ENCODE data around the gene RASSF6.
A peak's percentile ranks its signal among the peaks of the same experiment; 100 is the strongest.
"Not testable (repeated sequence)": the region's sequence is repeated elsewhere in the genome, so short reads cannot be mapped to it uniquely, and the experiment has no call there.

RASSF6 gene

DNA sequence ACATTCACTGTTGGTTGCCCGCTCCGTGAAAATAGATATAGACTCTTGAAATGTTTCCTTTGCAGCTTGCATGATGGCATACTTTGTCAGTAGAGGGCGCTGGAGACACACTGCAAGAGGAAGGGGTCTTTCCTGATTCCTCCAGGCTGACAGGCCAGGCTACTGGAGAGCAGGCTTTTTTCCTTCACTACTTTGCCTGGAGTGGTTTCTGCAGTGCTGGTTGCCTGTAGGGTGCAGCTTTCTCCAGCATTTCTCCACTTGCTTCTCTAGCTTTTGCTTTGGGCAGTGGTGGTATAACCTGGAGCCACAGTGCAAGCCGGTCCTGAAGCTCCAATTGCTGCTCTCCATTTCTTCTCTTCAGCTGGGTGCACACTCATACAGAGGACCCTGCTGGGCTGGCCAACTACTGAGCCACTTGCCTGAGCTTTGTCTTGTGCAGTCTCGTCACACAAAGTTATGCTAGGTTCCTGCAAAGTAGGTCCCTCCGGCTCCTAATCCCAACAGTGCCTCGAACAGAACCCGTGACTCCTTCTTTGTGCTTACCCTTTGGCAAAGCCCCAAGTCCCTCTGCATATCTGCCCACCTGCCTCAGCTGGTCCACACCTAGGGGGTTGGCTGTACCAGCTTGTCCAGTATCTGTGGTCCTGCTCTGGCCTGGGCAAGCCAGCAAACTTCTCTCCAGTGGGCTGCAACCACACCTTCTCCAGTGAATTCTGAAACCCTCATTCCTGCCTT lies 46.3 kb downstream of the RASSF6 start:
- H4K20me1 ChIP-seq (ENCODE audit: control insufficient read depth, insufficient read depth, low read depth, low read length), result no peaks in the 10 kb centered on the region
- peak overlapping the region; percentile 34 for H3K4me2 ChIP-seq (ENCODE audit: low read length)
- peak overlapping the region; percentile 70 for H3K27ac ChIP-seq (ENCODE audit: low read depth, low read length)
- H3K4me3 ChIP-seq (ENCODE audit: low read length), result no peak overlapping the region
- no peaks in the 10 kb centered on the region for H3K9me3 ChIP-seq (ENCODE audit: control insufficient read depth, insufficient read depth, low read length)
- peaks cover 58% of the 10 kb centered on the region for H3K36me3 ChIP-seq (ENCODE audit: control insufficient read depth, low read length)
- H3K9me2 ChIP-seq (replicated peaks; ENCODE audit: control insufficient read depth, low read length), result no peaks in the 10 kb centered on the region
- peaks cover 40% of the 10 kb centered on the region for H3F3A ChIP-seq (ENCODE audit: control insufficient read depth, insufficient read depth)
- H3K79me2 ChIP-seq (ENCODE audit: control insufficient read depth, low read length), result no peaks in the 10 kb centered on the region
- TF ChIP-seq, protein P1, sequence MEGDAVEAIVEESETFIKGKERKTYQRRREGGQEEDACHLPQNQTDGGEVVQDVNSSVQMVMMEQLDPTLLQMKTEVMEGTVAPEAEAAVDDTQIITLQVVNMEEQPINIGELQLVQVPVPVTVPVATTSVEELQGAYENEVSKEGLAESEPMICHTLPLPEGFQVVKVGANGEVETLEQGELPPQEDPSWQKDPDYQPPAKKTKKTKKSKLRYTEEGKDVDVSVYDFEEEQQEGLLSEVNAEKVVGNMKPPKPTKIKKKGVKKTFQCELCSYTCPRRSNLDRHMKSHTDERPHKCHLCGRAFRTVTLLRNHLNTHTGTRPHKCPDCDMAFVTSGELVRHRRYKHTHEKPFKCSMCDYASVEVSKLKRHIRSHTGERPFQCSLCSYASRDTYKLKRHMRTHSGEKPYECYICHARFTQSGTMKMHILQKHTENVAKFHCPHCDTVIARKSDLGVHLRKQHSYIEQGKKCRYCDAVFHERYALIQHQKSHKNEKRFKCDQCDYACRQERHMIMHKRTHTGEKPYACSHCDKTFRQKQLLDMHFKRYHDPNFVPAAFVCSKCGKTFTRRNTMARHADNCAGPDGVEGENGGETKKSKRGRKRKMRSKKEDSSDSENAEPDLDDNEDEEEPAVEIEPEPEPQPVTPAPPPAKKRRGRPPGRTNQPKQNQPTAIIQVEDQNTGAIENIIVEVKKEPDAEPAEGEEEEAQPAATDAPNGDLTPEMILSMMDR (IDR thresholded peaks at IDR 0.05; ENCODE audit: low read depth, low read length, poor library complexity, severe bottlenecking), result peak; percentile 96
- TF ChIP-seq EZH2phosphoT487 (IDR thresholded peaks at IDR 0.05; ENCODE audit: borderline replicate concordance, low read length), result no peak
- peaks cover 60% of the 10 kb centered on the region for H3K4me1 ChIP-seq (ENCODE audit: control insufficient read depth, low read length)
- H3K27me3 ChIP-seq (ENCODE audit: control insufficient read depth, low read length), result no peaks in the 10 kb centered on the region

DNA sequence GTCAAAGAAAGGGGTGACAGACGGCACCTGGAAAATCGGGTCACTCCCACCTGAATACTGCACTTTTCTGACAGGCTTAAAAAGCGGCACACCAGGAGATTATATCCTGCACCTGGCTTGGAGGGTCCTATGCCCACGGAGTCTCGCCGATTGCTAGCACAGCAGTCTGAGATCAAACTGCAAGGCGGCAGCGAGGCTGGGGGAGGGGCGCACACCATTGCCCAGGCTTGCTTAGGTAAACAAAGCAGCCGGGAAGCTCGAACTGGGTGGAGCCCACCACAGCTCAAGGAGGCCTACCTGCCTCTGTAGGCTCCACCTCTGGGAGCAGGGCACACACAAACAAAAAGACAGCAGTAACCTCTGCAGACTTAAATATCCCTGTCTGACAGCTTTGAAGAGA lies 69.4 kb downstream of the RASSF6 start:
- H3K9me3 ChIP-seq (ENCODE audit: control insufficient read depth, insufficient read depth, low read length), result not testable (repeated sequence)

DNA sequence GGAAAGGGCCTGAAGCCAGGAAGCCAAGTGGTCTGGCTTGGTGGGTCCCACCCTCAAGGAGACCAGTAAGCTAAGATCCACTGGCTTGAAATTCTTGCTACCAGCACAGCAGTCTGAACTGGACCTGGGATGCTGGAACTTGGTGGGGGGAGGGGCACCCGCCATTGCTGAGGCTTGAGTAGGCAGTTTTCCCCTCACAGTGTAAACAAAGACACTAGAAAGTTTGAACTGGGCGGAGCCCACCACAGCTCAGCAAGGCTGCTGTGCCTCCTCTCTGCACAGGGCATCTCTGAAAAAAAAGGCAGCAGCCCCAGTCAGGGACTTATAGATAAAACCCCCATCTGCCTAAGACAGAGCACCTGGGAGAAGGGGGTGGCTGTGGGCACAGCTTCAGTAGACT lies 75.6 kb downstream of the RASSF6 start:
- Histone ChIP-seq H4K20me1 (ENCODE audit: control insufficient read depth, insufficient read depth, low read depth, low read length) (no peaks in the 10 kb centered on the region), H3K9me3 (ENCODE audit: control insufficient read depth, insufficient read depth, low read length) (no peaks in the 10 kb centered on the region)

More for the DNA sequence above, 69.4 kb downstream of the RASSF6 start:
- not testable (repeated sequence) for H3K27ac ChIP-seq (ENCODE audit: low read depth, low read length); H3K36me3 ChIP-seq (ENCODE audit: control insufficient read depth, low read length); H3K4me3 ChIP-seq (ENCODE audit: low read length); H3K4me2 ChIP-seq (ENCODE audit: low read length); H3K79me2 ChIP-seq (ENCODE audit: control insufficient read depth, low read length); H4K20me1 ChIP-seq (ENCODE audit: control insufficient read depth, insufficient read depth, low read depth, low read length); H3K27me3 ChIP-seq (ENCODE audit: control insufficient read depth, low read length); H3K9me2 ChIP-seq (replicated peaks; ENCODE audit: control insufficient read depth, low read length); H3F3A ChIP-seq (ENCODE audit: control insufficient read depth, insufficient read depth); H3K4me1 ChIP-seq (ENCODE audit: control insufficient read depth, low read length)

DNA sequence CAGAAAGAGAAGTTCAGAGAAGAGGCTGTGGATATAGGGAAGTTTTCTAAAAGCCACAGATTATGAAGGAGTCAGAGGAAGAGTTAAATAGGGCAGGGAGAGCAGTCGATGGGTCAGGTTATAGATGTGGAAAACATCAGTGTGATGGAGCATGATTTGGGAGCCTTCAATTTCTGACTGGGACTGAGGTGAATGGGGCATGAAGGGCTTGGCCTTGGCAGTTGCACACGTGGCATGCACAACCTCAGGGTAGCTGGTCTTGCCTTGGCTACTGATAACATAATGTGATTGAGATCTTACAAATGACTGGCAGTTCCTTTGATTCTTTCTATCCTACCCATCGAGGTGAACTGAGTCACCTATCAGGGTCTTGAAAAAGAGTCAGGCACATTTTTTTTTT lies 79.0 kb downstream of the RASSF6 start:
- TF ChIP-seq, protein P1 (IDR thresholded peaks at IDR 0.05; ENCODE audit: low read depth, low read length, poor library complexity, severe bottlenecking), result no peak
- TF ChIP-seq EZH2phosphoT487 (IDR thresholded peaks at IDR 0.05; ENCODE audit: borderline replicate concordance, low read length), result no peak

More for the DNA sequence above, 75.6 kb downstream of the RASSF6 start:
- Histone ChIP-seq H3K4me1 (ENCODE audit: control insufficient read depth, low read length) (no peaks in the 10 kb centered on the region), H3K27me3 (ENCODE audit: control insufficient read depth, low read length) (no peaks in the 10 kb centered on the region), H3K4me2 (ENCODE audit: low read length) (no peak overlapping the region), H3K9me2 (replicated peaks; ENCODE audit: control insufficient read depth, low read length) (no peaks in the 10 kb centered on the region), H3K4me3 (ENCODE audit: low read length) (no peak overlapping the region), H3K27ac (ENCODE audit: low read depth, low read length) (no peak overlapping the region), H3F3A (ENCODE audit: control insufficient read depth, insufficient read depth) (no peaks in the 10 kb centered on the region), H3K79me2 (ENCODE audit: control insufficient read depth, low read length) (no peaks in the 10 kb centered on the region), H3K36me3 (ENCODE audit: control insufficient read depth, low read length) (no peaks in the 10 kb centered on the region)
- no peak for TF ChIP-seq EZH2phosphoT487 (IDR thresholded peaks at IDR 0.05; ENCODE audit: borderline replicate concordance, low read length)
- TF ChIP-seq, protein P1 (IDR thresholded peaks at IDR 0.05; ENCODE audit: low read depth, low read length, poor library complexity, severe bottlenecking), result no peak

More for the DNA sequence above, 79.0 kb downstream of the RASSF6 start:
- Histone ChIP-seq H3K36me3 (ENCODE audit: control insufficient read depth, low read length) (no peaks in the 10 kb centered on the region), H3F3A (ENCODE audit: control insufficient read depth, insufficient read depth) (no peaks in the 10 kb centered on the region), H3K79me2 (ENCODE audit: control insufficient read depth, low read length) (no peaks in the 10 kb centered on the region), H3K4me2 (ENCODE audit: low read length) (no peak overlapping the region), H3K9me2 (replicated peaks; ENCODE audit: control insufficient read depth, low read length) (no peaks in the 10 kb centered on the region), H3K4me3 (ENCODE audit: low read length) (no peak overlapping the region), H3K9me3 (ENCODE audit: control insufficient read depth, insufficient read depth, low read length) (no peaks in the 10 kb centered on the region), H4K20me1 (ENCODE audit: control insufficient read depth, insufficient read depth, low read depth, low read length) (no peaks in the 10 kb centered on the region), H3K4me1 (ENCODE audit: control insufficient read depth, low read length) (no peaks in the 10 kb centered on the region), H3K27me3 (ENCODE audit: control insufficient read depth, low read length) (no peaks in the 10 kb centered on the region), H3K27ac (ENCODE audit: low read depth, low read length) (no peak overlapping the region)

Data from DOHH2 (cell line).